ENCODE data around the gene MAPKBP1.
A peak's percentile ranks its signal among the peaks of the same experiment; 100 is the strongest.

The MAPKBP1 gene

DNA sequence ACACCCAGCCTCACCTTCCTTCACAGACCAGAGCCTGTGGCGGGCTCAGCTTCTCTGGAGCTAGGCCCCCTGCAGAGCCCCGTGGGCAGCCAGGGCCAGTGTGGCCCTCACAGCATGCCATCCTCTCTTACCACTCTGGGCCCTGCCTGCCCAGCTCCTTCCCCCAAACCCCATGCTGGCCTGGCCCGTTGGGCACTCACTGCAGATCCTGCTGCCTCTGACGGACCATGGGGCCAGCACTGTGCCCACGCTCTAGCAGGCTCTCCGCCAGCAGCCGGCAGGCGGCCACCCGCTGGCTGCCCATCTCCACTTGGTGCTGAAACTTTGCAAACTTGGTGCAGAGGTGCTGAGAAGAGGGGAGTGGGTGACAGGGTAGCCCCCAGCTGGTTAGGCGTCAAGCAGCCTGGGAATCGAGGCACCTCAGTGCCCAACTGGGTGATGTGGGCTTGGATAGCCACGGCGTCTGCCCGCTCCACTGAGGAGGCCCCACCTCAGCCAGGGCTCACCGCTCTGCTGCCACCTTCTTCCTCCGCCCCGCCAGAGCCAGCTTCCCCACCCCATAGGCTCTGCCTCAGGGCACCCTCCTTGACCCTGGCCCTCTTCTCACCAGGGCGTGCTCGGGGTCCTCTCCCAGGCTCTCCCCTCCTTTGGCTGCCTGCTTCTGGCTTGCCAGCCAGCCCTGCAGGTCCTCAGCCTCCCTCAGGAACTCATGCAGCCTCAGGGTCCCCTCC is 97.1 kb downstream of the MAPKBP1 start:
- no peak for DNase-seq

DNA sequence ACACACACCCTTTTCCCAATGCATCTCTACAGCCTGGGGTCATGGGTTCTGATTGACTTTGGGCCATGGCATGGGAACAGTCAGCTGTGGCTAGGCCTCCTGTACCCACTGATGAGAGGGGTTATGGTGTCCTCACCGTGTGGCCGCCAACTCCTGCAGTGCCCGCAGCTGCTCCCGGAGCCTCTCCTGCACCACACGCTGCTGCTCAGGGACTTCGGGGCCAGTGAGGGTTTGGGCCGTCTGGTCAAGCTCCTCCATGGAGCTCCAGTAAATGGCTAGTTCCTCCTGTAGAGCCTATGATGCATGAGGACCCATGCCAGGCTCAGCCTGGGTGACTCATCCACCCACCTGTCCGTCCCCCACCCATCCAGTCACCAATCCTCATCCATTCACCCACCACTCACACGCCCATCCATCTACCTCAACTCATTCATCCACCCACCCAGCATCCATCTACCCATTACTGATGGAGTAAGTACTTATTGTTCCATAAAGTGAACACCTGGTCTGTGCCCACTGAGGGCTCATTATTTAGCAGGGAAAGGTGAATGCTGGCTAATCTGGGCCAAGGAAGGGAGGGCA is 98.0 kb downstream of the MAPKBP1 start:
- DNase-seq: no peak

DNA sequence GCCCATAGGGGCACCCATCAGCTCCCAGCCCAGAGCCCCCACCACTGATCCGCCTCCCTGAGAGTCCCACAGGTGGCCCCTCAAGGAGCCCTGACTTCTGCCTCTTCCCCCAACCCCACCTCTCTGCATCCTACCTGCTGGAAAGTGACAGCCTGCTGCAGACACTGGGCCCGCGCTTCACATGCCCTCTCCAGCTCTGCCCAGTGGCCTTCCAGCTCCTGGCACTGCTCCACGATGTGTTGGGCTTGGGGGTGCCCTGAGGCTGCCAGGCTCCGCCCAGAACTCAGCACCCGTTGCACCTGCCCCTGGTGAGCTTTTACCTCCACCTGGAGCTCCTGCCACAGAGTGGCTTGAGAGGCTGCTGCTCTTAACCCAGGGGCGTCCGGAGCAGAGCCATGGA is 99.4 kb downstream of the MAPKBP1 start:
- DNase-seq: peak; percentile 49

DNA sequence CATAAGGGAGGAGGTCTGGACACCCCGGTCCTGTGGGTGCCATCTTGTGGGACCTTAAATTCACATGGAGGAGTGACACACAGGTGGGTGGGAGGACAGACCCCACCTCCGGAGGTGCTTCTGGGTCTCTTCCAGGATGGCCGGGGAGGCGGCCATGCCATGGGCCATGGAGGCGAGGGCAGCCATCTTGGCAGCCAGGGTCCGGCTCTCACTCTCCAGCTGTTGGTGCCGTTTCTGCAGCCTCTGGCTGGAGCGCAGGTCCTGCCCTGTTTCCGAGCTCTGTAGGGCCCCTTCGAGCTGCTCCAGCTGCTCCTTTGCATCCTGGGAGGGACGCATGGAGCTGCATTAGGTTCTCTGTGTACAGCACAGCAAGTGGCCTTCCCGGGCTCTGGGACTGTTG is 100.5 kb downstream of the MAPKBP1 start:
- no peak for DNase-seq

DNA sequence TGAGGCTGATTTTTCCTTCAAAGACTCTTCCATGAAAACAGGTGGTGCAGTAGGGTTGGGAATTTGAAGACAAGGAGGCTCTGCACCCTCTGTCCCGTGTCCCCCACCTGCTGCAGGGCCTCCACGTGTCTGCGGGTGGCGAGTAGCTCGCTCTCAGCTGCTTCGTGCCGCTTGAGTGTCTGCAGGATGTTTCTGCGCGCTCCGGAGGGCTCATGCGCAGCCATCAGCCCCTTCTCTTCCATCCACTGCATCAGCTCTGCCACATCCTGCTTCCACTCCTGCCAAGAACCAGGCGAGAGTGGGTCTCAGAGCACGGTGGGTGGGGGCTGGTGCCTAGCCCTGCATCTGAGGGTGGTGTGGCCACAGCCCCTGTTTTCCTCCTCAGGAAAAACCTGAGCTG is 101.7 kb downstream of the MAPKBP1 start:
- DNase-seq: no peak

DNA sequence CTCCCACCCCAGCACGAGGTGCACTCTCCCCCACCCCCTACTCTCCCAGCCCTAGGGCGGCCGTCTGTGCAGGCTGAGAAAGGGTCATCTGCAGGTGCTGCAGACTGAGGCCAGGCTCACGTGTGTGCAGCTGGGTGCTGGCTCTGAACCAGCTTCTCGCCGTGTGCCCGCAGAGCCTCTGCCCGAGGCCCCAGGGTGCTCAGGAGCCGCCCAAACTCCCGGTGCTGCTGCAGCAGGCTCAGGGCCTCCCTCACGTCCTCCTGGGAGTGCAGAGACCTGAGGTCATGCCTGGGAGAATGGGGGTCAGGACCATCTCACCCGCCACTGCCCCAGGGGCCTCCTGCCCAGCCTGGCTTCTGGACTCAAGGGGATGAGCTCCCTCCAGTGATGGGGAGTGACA is 102.4 kb downstream of the MAPKBP1 start:
- DNase-seq: no peak
